Motor neuron (in vitro differentiated cells): ENCODE data around the gene GRK5. TPM values are rescaled to one million over a fixed set of nuclear protein-coding genes. Genes with fewer than 3 reads are reported as not detected.
A peak's percentile ranks its signal among the peaks of the same experiment; 100 is the strongest.

Source experiments
- ATAC-seq, 8 experiments: fragments of 200-7000 bp; cut with Tn5 transposase; replicated peaks in 6 of 8; 2 replicates each; pipeline ENCODE4 v1.8.0; 2021; ENCODE audit warnings: mild to moderate bottlenecking in 8 of 8, moderate library complexity in 8 of 8
- H3K27ac ChIP-seq, 2 donors: fragments of 250-450 bp; sonication (Bioruptor Pico); 2 replicates each; pipeline ENCODE4 v1.9.0; 2021; ENCODE audit warnings: antibody characterized with exemption in 2 of 2, mild to moderate bottlenecking in 2 of 2, moderate library complexity in 1 of 2
- H3K4me1 ChIP-seq, 2 donors: fragments of 250-450 bp; sonication (Bioruptor Pico); replicated peaks in 1 of 2; 2 replicates each; pipeline ENCODE4 v1.6.1; 2021; ENCODE audit warnings: antibody characterized with exemption in 2 of 2, mild to moderate bottlenecking in 2 of 2, moderate library complexity in 1 of 2
- H3K4me3 ChIP-seq, 5 donors: fragments of 250-450 bp; sonication (Bioruptor Pico); 2 replicates each; pipeline ENCODE4 v1.9.0; 2021; ENCODE audit warnings: antibody characterized with exemption in 5 of 5, mild to moderate bottlenecking in 5 of 5, moderate library complexity in 4 of 5
- WGBS, 10 experiments: fragments of 450-650 bp; shearing (Covaris generic); methylation state at CpG; one replicate each; pipeline ENCODE4 v1.0.0; 2022; 5-methylcytosine and 5-hydroxymethylcytosine counted together
- in situ Hi-C, 9 experiments: fragments of 400-800 bp; cut with MboI; loops; one replicate each; pipeline ENCODE4 v1.15.0; 2021; ENCODE audit warnings: low sequenced_read_pairs in 9 of 9, low pct_unique_long_range_greater_than_20kb in 2 of 9; ENCODE audit not compliant: unreplicated experiment in 9 of 9
- total RNA-seq, 8 experiments: library from RNA; unstranded; fragments of 300-600 nt; gene quantifications; 2 replicates each; pipeline versions ENCODE4 v1.2.3 to v1.2.4, GENCODE V29; 2022

The GRK5 gene
- total RNA-seq: 10 to 100 TPM in 5 of 8 experiments, 1 to 10 TPM in 3; 4.0 to 27.2 (median 11.1) TPM

DNA sequence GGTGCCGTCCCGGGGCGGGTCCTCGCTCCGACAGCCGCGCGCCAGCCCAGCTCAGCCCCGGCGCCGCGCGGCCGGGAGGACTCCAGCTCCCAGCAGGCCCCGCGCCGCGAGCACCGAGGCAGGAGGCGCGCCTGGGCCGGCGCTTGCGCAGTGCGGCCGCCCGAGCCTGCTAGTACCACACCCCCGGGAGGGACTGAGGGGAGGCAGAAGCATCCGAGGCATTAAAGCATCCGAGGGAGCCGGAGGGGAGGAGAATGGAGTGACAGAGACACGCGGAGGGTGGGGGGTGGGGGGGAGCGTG is at the start of gene GRK5:
Gene GRK5 (plus strand): TSS at position 206 of the 301 bp plus-strand sequence. CDS start 347 bp downstream, outside the sequence.
- in situ Hi-C loops: loop anchor here in 7 of 9 experiments (25.0 kb wide), 2 partner anchors 205 to 230 kb away; no protein-coding TSS in a partner anchor
- no CpG with 5 or more reads among the region's 34 CpGs for WGBS, 10 experiments
- Histone ChIP-seq H3K4me1 (peaks cover 26 to 28% of the 10 kb centered on the region in 2 donors), H3K4me3 (peak within 1 kb of the TSS; percentile 62 to 90 (median 70)), H3K27ac (peak within 1 kb of the TSS; percentile 83 to 86)
- peak; percentile 77 to 89 (median 85) for ATAC-seq

DNA sequence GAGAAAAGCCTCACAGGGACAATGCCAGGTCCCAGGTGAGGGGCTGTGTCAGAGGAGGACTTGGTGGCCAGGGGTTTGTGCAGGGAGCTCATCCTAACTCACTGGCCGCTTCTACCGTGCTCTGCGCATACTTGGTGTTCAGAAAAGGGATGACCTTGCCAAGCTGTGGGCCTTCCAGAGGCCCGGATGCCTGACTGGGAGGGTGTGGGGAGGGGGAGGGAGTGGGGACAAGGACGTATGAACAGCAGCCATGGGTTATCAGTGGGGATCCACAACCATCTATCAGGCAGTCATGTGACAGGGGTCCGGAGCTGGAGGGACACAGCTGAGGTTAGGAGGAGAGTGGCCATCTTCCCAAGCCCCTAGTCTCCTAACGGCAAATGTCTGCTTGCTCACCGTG is 48.0 kb upstream of the GRK5 start:
- Histone ChIP-seq H3K4me1 (peaks cover 15 to 18% of the 10 kb centered on the region in 2 donors), H3K4me3 (no peak overlapping the region), H3K27ac (no peak overlapping the region)
- no peak for ATAC-seq
- 100% methylated on average over 1 to 2 of the region's 8 CpGs; no CpG with 5 or more reads in 7 of the 10 experiments for WGBS, 10 experiments
- in situ Hi-C loops: no loop called here

DNA sequence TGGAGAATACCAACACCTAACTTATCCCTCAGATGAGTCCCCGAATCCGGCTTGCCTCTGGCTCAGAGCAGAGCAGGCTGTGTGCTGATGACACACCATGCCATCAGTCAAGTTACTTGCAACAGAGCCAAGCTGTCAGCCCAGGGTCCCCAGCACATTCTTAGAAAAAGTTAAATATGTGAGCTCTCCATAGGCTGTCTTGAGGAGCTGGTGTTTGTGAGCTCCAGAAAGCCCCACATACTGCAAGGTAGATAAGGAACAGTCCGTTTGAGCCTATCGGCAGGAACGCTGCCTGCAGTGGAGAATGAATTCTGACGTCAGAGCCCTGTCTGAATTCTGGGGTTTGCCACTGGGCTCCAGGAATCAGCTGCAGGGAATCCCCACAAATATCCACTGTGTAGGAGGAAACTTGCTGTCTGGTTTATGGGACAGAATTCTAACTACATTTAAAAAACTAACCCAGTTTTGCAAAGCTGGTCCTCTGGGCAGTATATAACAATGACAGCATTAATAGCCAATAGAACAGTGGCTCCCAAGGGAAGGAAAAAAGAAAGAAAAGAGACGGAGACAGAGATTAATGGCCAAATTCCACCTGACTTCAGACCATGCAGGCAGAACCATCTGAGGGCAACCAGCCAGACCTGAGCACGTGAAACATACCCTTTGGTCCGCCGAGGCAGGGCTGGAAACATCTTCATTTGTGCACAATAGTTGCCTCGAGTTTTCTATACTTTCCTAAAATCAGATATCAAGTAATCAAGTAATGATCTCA is 45.5 kb upstream of the GRK5 start:
- Histone ChIP-seq H3K4me3 (peak overlapping the region in 1 of 5 donors; percentile 0), H3K4me1 (peaks cover 21% of the 10 kb centered on the region in 2 donors), H3K27ac (peak overlapping the region; percentile 0 to 30)
- peak in 5 of 8 experiments; percentile 49 to 60 (median 56) for ATAC-seq
- WGBS, 10 experiments: 0 to 66% (median 52%) methylated on average over 1 to 8 of the region's 11 CpGs; no CpG with 5 or more reads in 1 of the 10 experiments
- in situ Hi-C loops: no loop called here

DNA sequence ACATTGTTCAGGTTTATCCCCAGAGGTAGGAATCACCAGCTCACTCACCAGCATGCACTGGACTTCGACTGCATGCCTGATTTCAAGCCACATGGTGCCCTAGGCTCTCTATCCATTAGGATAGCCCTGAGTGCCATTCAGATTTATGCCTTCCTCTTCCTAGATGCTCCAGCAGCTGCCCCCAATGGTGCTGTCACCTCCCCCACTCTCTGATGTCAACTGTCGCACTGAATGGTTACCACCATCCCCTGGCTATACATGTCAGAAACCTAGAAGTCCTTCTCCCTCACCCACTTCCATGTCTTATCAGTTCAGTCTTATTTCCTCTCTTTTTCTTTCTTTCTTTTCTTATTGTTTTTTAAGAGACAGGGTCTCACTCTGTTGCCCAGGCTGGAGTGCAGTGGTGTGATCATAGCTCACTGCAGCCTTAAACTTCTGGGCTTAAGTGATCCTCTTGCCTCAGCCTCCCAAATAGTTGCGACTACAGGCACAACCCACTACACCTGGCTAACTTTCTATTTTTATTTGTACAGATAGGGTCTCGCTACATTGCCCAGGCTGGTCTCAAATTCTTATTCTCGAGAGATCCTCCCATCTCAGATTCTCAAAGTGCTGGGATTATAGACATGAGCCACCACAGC is 44.8 kb upstream of the GRK5 start:
- no peak overlapping the region for H3K27ac ChIP-seq
- in situ Hi-C loops: no loop called here
- WGBS, 10 experiments: 89 to 100% (median 93%) methylated on average over 1 to 5 of the region's 5 CpGs
- H3K4me1 ChIP-seq: peaks cover 21% of the 10 kb centered on the region in 2 donors
- no peak for ATAC-seq
- no peak overlapping the region for H3K4me3 ChIP-seq

DNA sequence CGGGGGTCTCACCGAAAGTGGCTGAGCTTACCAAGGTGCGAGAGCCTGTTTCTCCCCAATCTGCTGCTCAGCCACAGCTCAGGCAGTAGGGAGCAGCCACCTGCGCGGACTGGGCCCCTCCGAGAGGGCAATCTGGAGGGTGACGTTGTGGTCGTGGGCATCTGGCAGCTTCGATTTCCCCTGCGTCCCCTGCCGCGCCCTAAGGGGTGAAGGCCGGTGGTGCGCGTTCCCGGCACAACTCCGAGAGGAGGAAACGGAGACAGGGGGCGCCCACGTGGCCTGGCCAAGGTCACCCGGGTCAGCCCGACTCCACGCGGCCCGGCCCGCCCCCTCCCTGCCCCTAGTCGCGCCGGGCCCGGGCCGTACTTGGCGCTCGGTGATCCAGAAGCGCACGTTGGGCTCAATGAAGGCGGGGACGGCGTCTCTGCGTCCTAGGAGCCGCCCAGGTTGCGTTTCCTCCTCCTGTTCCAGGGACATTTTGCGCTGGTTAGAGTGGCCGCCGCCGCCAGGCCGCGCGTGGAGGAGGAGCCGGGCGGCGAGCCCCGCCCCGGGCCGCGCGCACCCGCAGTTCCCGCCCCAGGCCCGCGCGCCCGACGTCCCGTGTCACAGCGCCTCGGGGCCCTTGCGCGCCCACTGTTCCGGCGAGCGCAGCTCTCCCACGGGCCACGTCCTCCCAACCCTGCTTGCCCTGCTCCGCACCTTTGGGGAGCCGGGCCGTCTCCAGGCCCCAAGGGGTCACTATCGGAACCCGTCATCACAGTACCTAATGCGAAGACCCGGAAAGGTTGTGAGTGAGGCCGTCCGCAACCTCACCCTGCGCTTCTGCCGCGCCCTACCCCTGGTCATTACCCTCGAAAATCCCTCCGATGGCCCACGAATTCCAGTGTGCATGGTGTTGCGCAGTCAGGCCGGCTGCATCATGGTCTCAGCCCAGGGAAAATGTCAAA is 41.9 kb upstream of the GRK5 start, which contains the start of gene SFXN4:
Gene SFXN4 (minus strand): TSS at position 544 of the 947 bp plus-strand sequence. CDS start 67 bp downstream, at position 477.
- in situ Hi-C loops: no loop called here
- H3K27ac ChIP-seq: peak within 1 kb of the TSS; percentile 51 to 80
- peak within 1 kb of the TSS; percentile 47 to 72 (median 56) for H3K4me3 ChIP-seq
- H3K4me1 ChIP-seq: peaks cover 21% of the 10 kb centered on the region in 2 donors
- 0 to 33% (median 11%) methylated on average over 1 to 12 of the region's 90 CpGs; no CpG with 5 or more reads in 3 of the 10 experiments for WGBS, 10 experiments
- ATAC-seq: peak; percentile 80 to 91 (median 86)

DNA sequence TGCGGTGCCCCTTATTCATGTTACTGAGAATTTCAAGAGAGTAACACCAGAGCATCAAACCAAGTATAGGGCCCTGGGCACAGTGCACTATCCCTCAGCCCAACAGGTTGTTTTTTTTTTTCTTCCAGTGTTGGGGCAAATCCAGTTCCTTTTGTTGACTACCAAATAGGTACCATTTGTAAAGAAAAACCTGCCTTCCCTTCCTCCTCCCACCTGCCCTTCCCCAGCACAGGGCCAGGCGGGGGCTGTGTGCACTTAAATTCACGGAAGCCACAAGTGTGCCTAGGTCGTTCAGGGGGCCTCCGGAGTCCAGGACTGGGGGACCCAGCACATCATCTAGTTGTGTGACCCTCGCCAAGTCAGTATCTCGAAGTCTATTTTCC is 41.3 kb upstream of the GRK5 start:
- Histone ChIP-seq H3K4me1 (peaks cover 19 to 20% of the 10 kb centered on the region in 2 donors), H3K4me3 (peak overlapping the region; percentile 47 to 72 (median 56)), H3K27ac (peak overlapping the region in 1 of 2 donors; percentile 80)
- 0 to 100% (median 87%) methylated on average over 1 to 4 of the region's 7 CpGs; no CpG with 5 or more reads in 6 of the 10 experiments for WGBS, 10 experiments
- in situ Hi-C loops: no loop called here
- ATAC-seq: no peak

DNA sequence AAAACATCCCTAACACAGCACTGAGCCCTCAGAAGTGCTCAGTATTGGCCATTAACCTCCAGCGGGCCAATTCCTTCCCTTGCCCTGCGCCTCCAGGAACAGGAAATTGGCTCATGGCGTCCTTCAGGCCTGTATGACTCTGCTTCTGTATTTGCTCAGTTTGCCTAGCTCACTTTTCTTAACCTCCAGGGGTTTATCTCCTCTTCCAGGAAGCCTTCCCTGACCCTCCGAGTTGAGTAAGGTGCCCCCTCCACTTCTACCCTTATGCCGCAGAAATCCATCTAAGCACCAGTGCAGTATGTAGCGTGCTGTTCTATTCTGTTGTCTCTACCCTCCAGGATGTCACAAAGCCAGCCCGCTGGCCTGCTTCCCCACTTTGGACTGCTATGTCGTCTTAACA is 40.8 kb upstream of the GRK5 start:
- Histone ChIP-seq H3K27ac (no peak overlapping the region), H3K4me1 (peaks cover 14 to 15% of the 10 kb centered on the region in 2 donors), H3K4me3 (no peak overlapping the region)
- no peak for ATAC-seq
- in situ Hi-C loops: no loop called here
- WGBS, 10 experiments: 40 to 100% (median 95%) methylated on average over 1 to 4 of the region's 8 CpGs; no CpG with 5 or more reads in 2 of the 10 experiments

DNA sequence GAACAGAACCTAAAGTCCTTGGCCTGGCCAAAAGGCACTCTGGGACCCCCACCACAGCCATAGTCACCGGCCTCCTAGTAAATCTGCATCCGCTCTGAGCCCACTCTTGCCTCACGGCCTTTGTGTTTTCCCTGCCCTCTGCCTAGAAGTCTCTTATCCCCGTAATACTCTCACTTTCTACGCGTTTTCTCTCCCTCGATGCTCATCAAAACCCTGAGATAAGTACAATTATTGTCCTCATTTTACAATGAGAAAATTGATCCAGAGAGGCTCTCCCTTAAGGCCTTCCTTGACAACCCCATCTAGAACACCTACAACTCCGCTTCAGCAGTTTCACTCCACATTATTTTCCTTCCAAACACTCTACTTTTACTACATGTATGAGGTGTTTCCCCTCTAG is 40.3 kb upstream of the GRK5 start:
- WGBS, 10 experiments: 40 to 100% (median 81%) methylated on average over 2 to 8 of the region's 8 CpGs; no CpG with 5 or more reads in 1 of the 10 experiments
- ATAC-seq: no peak
- H3K4me1 ChIP-seq: peaks cover 10 to 11% of the 10 kb centered on the region in 2 donors
- no peak overlapping the region for H3K4me3 ChIP-seq
- in situ Hi-C loops: no loop called here
- no peak overlapping the region for H3K27ac ChIP-seq

DNA sequence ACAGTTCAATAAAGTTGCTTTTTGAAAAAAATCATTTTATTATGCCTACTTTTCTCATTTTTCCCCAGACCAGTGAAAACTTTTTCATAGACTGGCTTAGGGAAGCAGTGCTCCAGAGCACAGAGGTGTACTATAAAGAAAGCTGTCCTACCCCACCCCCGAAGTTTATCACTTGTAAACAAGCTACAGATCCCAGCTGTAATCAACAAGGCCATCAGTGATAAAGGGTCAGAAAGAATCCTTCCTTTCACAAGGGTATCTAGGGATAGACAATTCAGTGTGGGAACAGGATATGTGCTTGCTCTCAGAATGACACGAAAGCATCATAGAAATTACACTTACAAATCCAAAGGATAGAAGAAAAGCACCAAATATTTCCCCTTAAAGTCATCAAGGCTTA is 33.3 kb upstream of the GRK5 start:
- in situ Hi-C loops: no loop called here

DNA sequence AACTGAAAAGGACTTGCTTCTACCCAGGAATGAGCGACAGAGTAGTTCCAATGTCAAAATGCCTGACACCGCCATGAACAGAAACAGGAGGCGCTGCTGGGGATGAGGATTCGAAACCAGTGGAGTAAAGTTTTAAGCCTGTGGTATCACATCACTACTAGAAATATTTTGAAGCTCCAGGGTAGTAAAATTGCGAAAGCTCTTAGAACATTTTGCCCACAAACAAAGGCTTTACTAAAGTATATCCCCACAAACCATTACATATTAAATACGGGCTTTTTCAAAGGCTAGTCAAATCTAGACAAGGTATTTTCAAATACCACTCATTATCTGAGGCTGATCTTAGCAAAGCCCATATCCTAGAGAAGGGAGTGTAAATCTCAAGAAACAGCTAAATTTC is 31.2 kb upstream of the GRK5 start:
- in situ Hi-C loops: loop anchor here in 3 of 9 experiments (25.0 kb wide), 2 partner anchors 236 to 686 kb away; partner anchors contain the start of gene MCMBP (in 2 of the 3)
- Histone ChIP-seq H3K4me1 (peaks cover 6 to 7% of the 10 kb centered on the region in 2 donors), H3K4me3 (no peak overlapping the region), H3K27ac (no peak overlapping the region)
- ATAC-seq: no peak
- WGBS, 10 experiments: 89 to 100% (median 100%) methylated on average over 1 to 6 of the region's 6 CpGs

More for the DNA sequence above, 33.3 kb upstream of the GRK5 start:
- Histone ChIP-seq H3K27ac (no peak overlapping the region), H3K4me1 (peaks cover 1 to 5% of the 10 kb centered on the region in 2 donors), H3K4me3 (no peak overlapping the region)
- no peak for ATAC-seq
- WGBS, 10 experiments: 71 to 100% (median 80%) methylated on average over 1 to 2 of the region's 2 CpGs; no CpG with 5 or more reads in 5 of the 10 experiments

DNA sequence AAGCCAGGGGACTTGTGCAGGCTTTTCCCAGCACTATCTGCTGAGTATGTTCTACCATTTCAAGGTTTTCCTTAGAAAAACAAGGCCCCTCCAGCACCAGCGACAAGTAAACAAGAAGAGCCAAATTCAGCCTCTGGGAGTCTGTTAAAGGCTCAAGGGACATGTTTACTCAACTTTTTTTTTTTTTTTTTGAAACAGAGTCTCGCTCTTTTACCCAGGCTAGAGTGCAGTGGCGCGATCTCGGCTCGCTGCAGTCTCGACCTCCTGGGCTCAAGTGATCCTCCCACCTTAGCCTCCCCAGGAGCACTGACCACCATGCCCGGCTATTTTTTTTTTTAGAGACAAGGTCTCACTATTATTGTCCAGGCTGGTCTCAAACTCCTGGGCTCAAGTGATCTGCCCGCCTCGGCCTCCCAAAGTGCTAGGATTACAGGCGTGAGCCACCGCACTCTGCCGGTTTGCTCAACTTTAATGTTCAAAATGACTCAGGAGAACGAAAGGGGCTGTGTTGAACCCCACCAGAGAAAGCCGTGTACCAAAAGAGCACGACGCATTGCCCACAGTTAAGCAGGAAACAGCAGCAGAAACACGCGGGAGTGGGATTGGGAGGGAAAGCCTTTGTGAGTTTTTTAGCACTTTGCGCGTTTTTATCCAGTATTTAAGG is 29.5 kb upstream of the GRK5 start:
- WGBS, 10 experiments: 0 to 43% (median 7%) methylated on average over 1 to 19 of the region's 21 CpGs
- H3K4me3 ChIP-seq: peak overlapping the region; percentile 83 to 100 (median 98)
- ATAC-seq: peak in 4 of 8 experiments; percentile 4 to 11 (median 6)
- peaks cover 6 to 7% of the 10 kb centered on the region in 2 donors for H3K4me1 ChIP-seq
- in situ Hi-C loops: loop anchor here in 3 of 9 experiments (25.0 kb wide), 2 partner anchors 234 to 684 kb away; partner anchors contain the start of gene MCMBP (in 2 of the 3)
- H3K27ac ChIP-seq: peak overlapping the region; percentile 97 to 99
